ENCODE measurements around the gene TAOK1. TPM values are rescaled to one million over a fixed set of nuclear protein-coding genes. Genes with fewer than 3 reads are reported as not detected.
"Not testable (repeated sequence)": the region's sequence is repeated elsewhere in the genome, so short reads cannot be mapped to it uniquely, and the experiment has no call there.

Gene TAOK1
- total and polyA plus RNA-seq, 2 of the 13 experiments (the other 11 are each of a cell fraction or from before 2014, with no cell fraction given): 14.1 to 23.0 TPM

DNA sequence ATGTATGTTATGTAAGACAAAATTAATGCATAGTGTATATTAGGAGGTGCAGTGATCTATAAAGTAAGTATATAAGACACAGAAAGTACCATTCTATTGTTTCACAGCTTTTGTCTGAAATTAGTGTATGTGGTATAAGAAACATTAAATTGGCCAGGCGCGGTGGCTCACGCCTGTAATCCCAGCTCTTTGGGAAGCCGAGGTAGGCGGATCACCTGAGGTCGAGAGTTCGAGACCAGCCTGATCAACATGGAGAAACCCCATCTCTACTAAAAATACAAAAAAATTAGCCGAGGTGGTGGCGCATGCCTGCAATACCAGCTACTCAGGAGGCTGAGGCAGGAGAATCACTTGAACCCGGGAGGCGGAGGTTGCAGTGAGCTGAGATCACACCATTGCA lies 44.7 kb upstream of the TAOK1 start:
- POLR2A ChIA-PET: interaction anchor here (1.6 kb wide), 1 partner anchor 51 kb away, joined by 3 read pairs; the partner anchor contains the start of gene NUFIP2
- 74% methylated on average over 11 of the region's 11 CpGs for WGBS (ENCODE audit: low lambda C conversion rate)
- intact Hi-C loops (cut with micrococcal nuclease; ENCODE audit: unreplicated experiment): not testable (repeated sequence)

DNA sequence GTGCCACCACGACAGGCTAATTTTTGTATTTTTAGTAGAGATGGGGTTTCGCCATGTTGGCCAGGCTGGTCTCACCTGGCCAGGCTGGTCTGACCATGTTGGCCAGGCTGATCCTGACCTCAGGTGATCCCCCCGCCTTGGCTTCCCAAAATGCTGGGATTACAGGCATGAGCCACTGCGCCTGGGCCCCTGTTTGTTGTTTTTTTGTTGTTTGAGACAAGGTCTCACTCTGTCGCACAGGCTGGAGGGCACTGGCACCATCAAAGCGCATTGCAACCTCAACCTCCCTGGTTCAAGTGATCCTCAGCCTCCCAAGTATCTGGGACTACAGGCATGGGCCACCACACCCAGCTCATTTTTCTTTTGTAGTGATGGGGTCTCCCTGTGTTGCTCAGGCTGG lies 43.7 kb upstream of the TAOK1 start:
- Histone ChIP-seq H4K20me1 (ENCODE audit: insufficient read depth, low read length) (no peaks in the 10 kb centered on the region), H3K4me2 (ENCODE audit: low read depth, low read length) (no peak overlapping the region), H3K4me3 (replicated peaks in 1 of 3; ENCODE audit: insufficient read depth in 1 of 3, low read depth in 2 of 3, low read length in 3 of 3) (no peak overlapping the region), H3K27me3 (ENCODE audit: control insufficient read depth in 1 of 2, insufficient read depth in 2 of 2, low read length in 2 of 2) (no peaks in the 10 kb centered on the region; a peak in 1 of 5 replicates), H2AFZ (ENCODE audit: low read length) (no peak overlapping the region), H3K79me2 (ENCODE audit: insufficient read depth, low read length) (no peaks in the 10 kb centered on the region), H3K9ac (ENCODE audit: insufficient read depth, low read depth, low read length) (no peak overlapping the region), H3K27ac (ENCODE audit: extremely low read length, insufficient read depth, low read length) (no peak overlapping the region), H3K9me3 (ENCODE audit: low read length) (no peaks in the 10 kb centered on the region), H3K36me3 (replicated peaks in 1 of 2; ENCODE audit: control insufficient read depth in 1 of 2, insufficient read depth in 2 of 2, low read length in 2 of 2) (no peaks in the 10 kb centered on the region), H3K4me1 (ENCODE audit: insufficient read depth, low read length) (no peaks in the 10 kb centered on the region)
- FAIRE-seq: no peak
- TF ChIP-seq, protein P1, sequence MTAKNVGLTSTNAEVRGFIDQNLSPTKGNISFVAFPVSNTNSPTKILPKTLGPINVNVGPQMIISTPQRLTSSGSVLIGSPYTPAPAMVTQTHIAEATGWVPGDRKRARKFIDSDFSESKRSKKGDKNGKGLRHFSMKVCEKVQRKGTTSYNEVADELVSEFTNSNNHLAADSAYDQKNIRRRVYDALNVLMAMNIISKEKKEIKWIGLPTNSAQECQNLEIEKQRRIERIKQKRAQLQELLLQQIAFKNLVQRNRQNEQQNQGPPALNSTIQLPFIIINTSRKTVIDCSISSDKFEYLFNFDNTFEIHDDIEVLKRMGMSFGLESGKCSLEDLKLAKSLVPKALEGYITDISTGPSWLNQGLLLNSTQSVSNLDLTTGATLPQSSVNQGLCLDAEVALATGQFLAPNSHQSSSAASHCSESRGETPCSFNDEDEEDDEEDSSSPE (CRISPR knock-in tag; IDR thresholded peaks at IDR 0.05): no peak
- TF ChIP-seq RARG (CRISPR knock-in tag; IDR thresholded peaks at IDR 0.05; ENCODE audit: low read depth) (no peak), ZKSCAN8 (CRISPR knock-in tag; IDR thresholded peaks at IDR 0.05; ENCODE audit: borderline replicate concordance) (no peak), ZIK1 (CRISPR knock-in tag; IDR thresholded peaks at IDR 0.05; ENCODE audit: borderline replicate concordance, low read depth) (no peak), ZNF572 (CRISPR knock-in tag; IDR thresholded peaks at IDR 0.05) (no peak)
- TF ChIP-seq, protein P2, sequence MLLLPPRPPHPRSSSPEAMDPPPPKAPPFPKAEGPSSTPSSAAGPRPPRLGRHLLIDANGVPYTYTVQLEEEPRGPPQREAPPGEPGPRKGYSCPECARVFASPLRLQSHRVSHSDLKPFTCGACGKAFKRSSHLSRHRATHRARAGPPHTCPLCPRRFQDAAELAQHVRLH (CRISPR knock-in tag; IDR thresholded peaks at IDR 0.05; ENCODE audit: borderline replicate concordance, low read depth): no peak
- WGBS (ENCODE audit: low lambda C conversion rate): 87% methylated on average over 6 of the region's 6 CpGs
- DNase-seq (ENCODE audit: low spot score): no peak
- intact Hi-C loops (cut with micrococcal nuclease; ENCODE audit: unreplicated experiment) (no loop called here), in situ Hi-C loops (cut with HindIII; ENCODE audit: extremely low pct_ligation_motif_present, low pct_unique_long_range_greater_than_20kb) (no loop called here)
- ChIA-PET CTCF (ENCODE audit: low intra/inter-chr PET ratio, low total read pairs) (no interaction called here), POLR2A (interaction anchor here (1.6 kb wide), 1 partner anchor 52 kb away, joined by 3 read pairs; the partner anchor contains the start of gene NUFIP2)
- no TSS peak for BruUV-seq (replicated peaks)
- no peak for ATAC-seq

More for the DNA sequence above, 44.7 kb upstream of the TAOK1 start:
- H3K36me3 ChIP-seq (replicated peaks in 1 of 2; ENCODE audit: control insufficient read depth in 1 of 2, insufficient read depth in 2 of 2, low read length in 2 of 2); H2AFZ ChIP-seq (ENCODE audit: low read length); H3K4me3 ChIP-seq (replicated peaks in 1 of 3; ENCODE audit: insufficient read depth in 1 of 3, low read depth in 2 of 3, low read length in 3 of 3); CTCF ChIA-PET (ENCODE audit: low intra/inter-chr PET ratio, low total read pairs); FAIRE-seq; in situ Hi-C loops (cut with HindIII; ENCODE audit: extremely low pct_ligation_motif_present, low pct_unique_long_range_greater_than_20kb); BruUV-seq (replicated peaks); H3K9ac ChIP-seq (ENCODE audit: insufficient read depth, low read depth, low read length); H3K4me2 ChIP-seq (ENCODE audit: low read depth, low read length); H3K9me3 ChIP-seq (ENCODE audit: low read length); H3K27me3 ChIP-seq (ENCODE audit: control insufficient read depth in 1 of 2, insufficient read depth in 2 of 2, low read length in 2 of 2); H3K27ac ChIP-seq (ENCODE audit: extremely low read length, insufficient read depth, low read length); DNase-seq (ENCODE audit: low spot score); H4K20me1 ChIP-seq (ENCODE audit: insufficient read depth, low read length); H3K79me2 ChIP-seq (ENCODE audit: insufficient read depth, low read length); H3K4me1 ChIP-seq (ENCODE audit: insufficient read depth, low read length); ATAC-seq: not testable (repeated sequence)

Data from HepG2 (cell line).